Fibroblast of lung (primary cell): ENCODE measurements around the gene TMEM256. TPM values are rescaled to one million over a fixed set of nuclear protein-coding genes. Genes with fewer than 3 reads are reported as not detected.
A peak's percentile ranks its signal among the peaks of the same experiment; 100 is the strongest.

Source experiments
- DNase-seq, 2 donors: peaks; one replicate each; pipeline versions ENCODE4 v3.0.0 to v3.0.0-alpha.2; 2010; ENCODE audit warnings: low read depth in 2 of 2
- H2AFZ ChIP-seq: 2 replicates; pipeline ENCODE4 v1.5.1; 2012; ENCODE audit warnings: low read length, control low read depth, inconsistent platforms
- H3K27ac ChIP-seq: 2 replicates; pipeline ENCODE4 v1.5.1; 2011; ENCODE audit warnings: low read length, control low read depth; ENCODE audit not compliant: insufficient read depth
- H3K27me3 ChIP-seq: 2 replicates; pipeline ENCODE4 v1.5.1; 2011; ENCODE audit warnings: mild to moderate bottlenecking, low read length; ENCODE audit not compliant: control insufficient read depth, insufficient read depth
- H3K36me3 ChIP-seq: 2 replicates; pipeline ENCODE4 v1.5.1; 2011; ENCODE audit warnings: low read length; ENCODE audit not compliant: control insufficient read depth, insufficient read depth
- H3K4me1 ChIP-seq: 2 replicates; pipeline ENCODE4 v1.5.1; 2011; ENCODE audit warnings: low read length; ENCODE audit not compliant: control insufficient read depth, insufficient read depth; ENCODE audit errors: extremely low read depth
- H3K4me2 ChIP-seq: 2 replicates; pipeline ENCODE4 v1.5.1; 2011; ENCODE audit warnings: low read length, control low read depth; ENCODE audit not compliant: insufficient read depth; ENCODE audit errors: extremely low read depth
- H3K4me3 ChIP-seq, 4 experiments: fragments of 200-600 bp in 1 of 4; sonication (generic) in 1 of 4; replicated peaks in 1 of 4; 2 replicates each; pipeline ENCODE4 v1.5.1; 2011 to 2016; ENCODE audit warnings: low read length in 4 of 4, low read depth in 3 of 4, mild to moderate bottlenecking in 3 of 4, control low read depth in 2 of 4, inconsistent platforms in 1 of 4, mixed read lengths in 1 of 4; ENCODE audit not compliant: insufficient read depth in 1 of 4; ENCODE audit errors: control extremely low read depth in 1 of 4
- H3K79me2 ChIP-seq: 2 replicates; pipeline ENCODE4 v1.5.1; 2012; ENCODE audit warnings: mild to moderate bottlenecking, low read length, inconsistent platforms; ENCODE audit not compliant: control insufficient read depth, insufficient read depth
- H3K9ac ChIP-seq: 2 replicates; pipeline ENCODE4 v1.5.1; 2011; ENCODE audit warnings: mild to moderate bottlenecking, low read length, control low read depth; ENCODE audit not compliant: insufficient read depth
- H3K9me3 ChIP-seq: 2 replicates; pipeline ENCODE4 v1.5.1; 2012; ENCODE audit warnings: low read depth, low read length; ENCODE audit not compliant: control insufficient read depth, insufficient read depth
- H4K20me1 ChIP-seq: 2 replicates; pipeline ENCODE4 v1.5.1; 2011; ENCODE audit warnings: low read length; ENCODE audit not compliant: control insufficient read depth, insufficient read depth; ENCODE audit errors: extremely low read depth
- EZH2 ChIP-seq: IDR thresholded peaks from 2 replicates; pipeline ENCODE4 v1.5.1; 2012; ENCODE audit warnings: low read length, control low read depth, mild to moderate bottlenecking; ENCODE audit errors: missing control alignments
- polyA plus RNA-seq, 2 donors: library from polyadenylated mRNA; depleted of rRNA in 1 of 2; stranded (reverse) in 1 of 2; unstranded in 1 of 2; fragments of >200 nt; gene quantifications; 2 replicates each; pipeline ENCODE4 v1.2.1, GENCODE V29; 2011 to 2012; ENCODE audit warnings: missing spikeins in 1 of 2
- total RNA-seq: library from RNA; depleted of rRNA; stranded (reverse); fragments of >200 nt; gene quantifications from 2 replicates; pipeline ENCODE4 v1.2.1, GENCODE V29; 2014
- TF ChIP-seq, protein P1 (sequence below), 2 donors: IDR thresholded peaks in 1 of 2; conservative IDR thresholded peaks in 1 of 2; 1 replicate in 1 of 2; 2 replicates in 1 of 2; pipeline ENCODE4 v1.5.1; 2011 to 2012; ENCODE audit warnings: low read length in 2 of 2, control low read depth in 1 of 2, inconsistent platforms in 1 of 2, low read depth in 1 of 2, mild to moderate bottlenecking in 1 of 2

Gene TMEM256
- total and polyA plus RNA-seq, 2 donors (not counting 1 experiment from before 2014, with no cell fraction given): 59.1 to 206 TPM

DNA sequence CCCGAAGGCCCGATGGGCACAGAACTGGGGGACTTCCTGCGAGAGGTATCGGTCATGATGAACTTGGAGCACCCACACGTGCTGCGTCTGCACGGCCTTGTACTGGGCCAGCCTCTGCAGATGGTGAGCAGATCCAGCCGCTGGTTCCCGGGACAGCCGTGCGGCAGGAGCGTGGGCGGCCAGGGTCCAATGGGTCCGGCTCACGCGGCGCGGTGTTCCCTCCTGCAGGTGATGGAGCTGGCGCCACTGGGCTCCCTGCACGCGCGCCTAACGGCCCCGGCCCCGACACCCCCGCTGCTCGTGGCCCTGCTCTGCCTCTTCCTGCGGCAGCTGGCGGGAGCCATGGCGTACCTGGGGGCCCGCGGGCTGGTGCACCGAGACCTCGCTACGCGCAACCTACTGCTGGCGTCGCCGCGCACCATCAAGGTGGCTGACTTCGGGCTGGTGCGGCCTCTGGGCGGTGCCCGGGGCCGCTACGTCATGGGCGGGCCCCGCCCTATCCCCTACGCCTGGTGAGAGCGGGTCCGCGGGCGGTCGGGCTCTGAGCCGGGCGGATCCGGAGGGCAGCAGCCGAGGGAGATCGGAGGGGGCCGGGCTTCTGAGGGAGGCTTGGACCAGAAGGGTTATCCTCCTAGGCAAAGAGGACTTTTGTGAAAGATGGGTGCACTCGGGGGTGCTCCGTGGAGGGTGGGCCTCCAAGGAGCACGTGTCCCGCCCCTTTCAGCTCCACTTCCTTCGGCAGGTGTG, 20.0 kb downstream of the TMEM256 start:
- no peak overlapping the region for H3K27ac ChIP-seq
- no peak overlapping the region for H2AFZ ChIP-seq
- TF ChIP-seq, protein P1, sequence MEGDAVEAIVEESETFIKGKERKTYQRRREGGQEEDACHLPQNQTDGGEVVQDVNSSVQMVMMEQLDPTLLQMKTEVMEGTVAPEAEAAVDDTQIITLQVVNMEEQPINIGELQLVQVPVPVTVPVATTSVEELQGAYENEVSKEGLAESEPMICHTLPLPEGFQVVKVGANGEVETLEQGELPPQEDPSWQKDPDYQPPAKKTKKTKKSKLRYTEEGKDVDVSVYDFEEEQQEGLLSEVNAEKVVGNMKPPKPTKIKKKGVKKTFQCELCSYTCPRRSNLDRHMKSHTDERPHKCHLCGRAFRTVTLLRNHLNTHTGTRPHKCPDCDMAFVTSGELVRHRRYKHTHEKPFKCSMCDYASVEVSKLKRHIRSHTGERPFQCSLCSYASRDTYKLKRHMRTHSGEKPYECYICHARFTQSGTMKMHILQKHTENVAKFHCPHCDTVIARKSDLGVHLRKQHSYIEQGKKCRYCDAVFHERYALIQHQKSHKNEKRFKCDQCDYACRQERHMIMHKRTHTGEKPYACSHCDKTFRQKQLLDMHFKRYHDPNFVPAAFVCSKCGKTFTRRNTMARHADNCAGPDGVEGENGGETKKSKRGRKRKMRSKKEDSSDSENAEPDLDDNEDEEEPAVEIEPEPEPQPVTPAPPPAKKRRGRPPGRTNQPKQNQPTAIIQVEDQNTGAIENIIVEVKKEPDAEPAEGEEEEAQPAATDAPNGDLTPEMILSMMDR (conservative IDR thresholded peaks at IDR 0.05 in 1 of 2, IDR thresholded peaks at IDR 0.05 in 1 of 2; ENCODE audit: low read depth in 1 of 2, low read length in 2 of 2): no peak
- TF ChIP-seq EZH2: peak; percentile 52
- peaks cover 7% of the 10 kb centered on the region for H3K4me1 ChIP-seq
- no peaks in the 10 kb centered on the region for H3K9me3 ChIP-seq
- H3K27me3 ChIP-seq: peaks cover 28% of the 10 kb centered on the region
- DNase-seq: peak in 1 of 2 donors; percentile 46
- no peaks in the 10 kb centered on the region for H4K20me1 ChIP-seq
- no peaks in the 10 kb centered on the region for H3K36me3 ChIP-seq
- peak overlapping the region; percentile 75 for H3K4me2 ChIP-seq
- peak overlapping the region; percentile 2 for H3K9ac ChIP-seq
- peak overlapping the region in 3 of 4 experiments; percentile 21 to 48 (median 30) for H3K4me3 ChIP-seq
- no peaks in the 10 kb centered on the region for H3K79me2 ChIP-seq

DNA sequence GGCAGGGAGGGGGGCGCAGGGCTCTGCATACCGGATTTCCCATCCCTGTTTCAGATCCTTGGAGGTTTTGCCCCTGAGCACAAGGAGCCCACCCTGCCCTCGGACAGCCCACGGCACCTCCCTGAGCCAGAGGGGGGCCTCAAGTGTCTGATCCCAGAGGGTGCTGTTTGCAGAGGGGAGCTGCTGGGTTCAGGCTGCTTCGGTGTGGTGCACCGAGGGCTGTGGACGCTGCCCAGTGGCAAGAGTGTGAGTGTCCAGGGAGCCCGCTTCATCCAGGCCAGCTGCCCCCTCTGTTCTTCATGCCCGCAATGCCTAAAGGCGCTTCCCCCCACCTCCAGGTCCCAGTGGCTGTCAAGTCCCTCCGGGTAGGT, 20.5 kb downstream of the TMEM256 start:
- Histone ChIP-seq H3K4me1 (peaks cover 7% of the 10 kb centered on the region), H3K27ac (no peak overlapping the region), H3K27me3 (peaks cover 28% of the 10 kb centered on the region), H3K79me2 (no peaks in the 10 kb centered on the region), H3K4me2 (peak overlapping the region; percentile 75), H3K9ac (no peak overlapping the region), H3K9me3 (no peaks in the 10 kb centered on the region), H3K4me3 (peak overlapping the region in 1 of 4 experiments; percentile 48), H2AFZ (no peak overlapping the region), H3K36me3 (no peaks in the 10 kb centered on the region), H4K20me1 (no peaks in the 10 kb centered on the region)
- TF ChIP-seq, protein P1 (conservative IDR thresholded peaks at IDR 0.05 in 1 of 2, IDR thresholded peaks at IDR 0.05 in 1 of 2; ENCODE audit: low read depth in 1 of 2, low read length in 2 of 2): no peak
- TF ChIP-seq EZH2: no peak
- DNase-seq: no peak

DNA sequence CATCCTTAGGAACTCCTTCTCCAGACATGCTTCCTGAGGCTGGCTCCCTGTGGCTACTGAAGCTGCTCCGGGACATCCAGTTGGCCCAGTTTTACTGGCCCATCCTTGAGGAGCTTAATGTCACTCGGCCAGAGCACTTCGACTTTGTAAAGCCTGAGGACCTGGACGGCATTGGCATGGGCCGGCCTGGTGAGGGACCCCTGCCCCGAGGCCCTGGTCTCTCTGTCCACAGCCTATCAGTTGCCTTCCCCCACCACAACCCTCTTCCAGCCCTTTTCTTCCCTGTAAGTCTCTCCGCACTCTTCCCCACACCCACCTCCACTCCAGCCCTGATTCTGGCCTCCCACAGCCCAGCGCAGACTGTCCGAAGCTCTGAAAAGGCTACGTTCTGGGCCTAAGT, 21.0 kb downstream of the TMEM256 start:
- no peaks in the 10 kb centered on the region for H4K20me1 ChIP-seq
- no peaks in the 10 kb centered on the region for H3K36me3 ChIP-seq
- DNase-seq: no peak
- H3K27ac ChIP-seq: no peak overlapping the region
- H3K79me2 ChIP-seq: no peaks in the 10 kb centered on the region
- TF ChIP-seq, protein P1 (conservative IDR thresholded peaks at IDR 0.05 in 1 of 2, IDR thresholded peaks at IDR 0.05 in 1 of 2; ENCODE audit: low read depth in 1 of 2, low read length in 2 of 2): no peak
- H2AFZ ChIP-seq: no peak overlapping the region
- H3K9me3 ChIP-seq: no peaks in the 10 kb centered on the region
- no peak overlapping the region for H3K4me2 ChIP-seq
- no peak overlapping the region for H3K9ac ChIP-seq
- H3K4me1 ChIP-seq: peaks cover 7% of the 10 kb centered on the region
- H3K27me3 ChIP-seq: peaks cover 28% of the 10 kb centered on the region
- no peak overlapping the region for H3K4me3 ChIP-seq
